Sigmoid colon (tissue), 4 donors: ENCODE results near the gene PRAMEF8.
"Not testable (repeated sequence)": the region's sequence is repeated elsewhere in the genome, so short reads cannot be mapped to it uniquely, and the experiment has no call there.

Experiments used
- CTCF ChIP-seq, 4 experiments: fragments of 450-650 bp in 3 of 4; fragments of 200-600 bp in 1 of 4; IDR thresholded peaks; one replicate each; pipeline ENCODE4 v1.5.1; 2016 to 2019; ENCODE audit warnings: antibody characterized with exemption in 4 of 4, mild to moderate bottlenecking in 3 of 4, moderate library complexity in 2 of 4
- EP300 ChIP-seq, 4 donors: sonication (generic); formaldehyde crosslinking; IDR thresholded peaks; one replicate each; pipeline ENCODE4 v1.6.1; 2017; ENCODE audit warnings: antibody characterized with exemption in 4 of 4
- POLR2A ChIP-seq, 2 donors: fragments of 450-650 bp; IDR thresholded peaks; one replicate each; pipeline ENCODE4 v1.6.1; 2016; ENCODE audit warnings: antibody characterized with exemption in 2 of 2, mild to moderate bottlenecking in 2 of 2, moderate library complexity in 2 of 2
- POLR2AphosphoS5 ChIP-seq, 4 donors: sonication (generic); formaldehyde crosslinking; IDR thresholded peaks; one replicate each; pipeline ENCODE4 v1.6.1; 2017; ENCODE audit warnings: antibody characterized with exemption in 4 of 4

- not testable (repeated sequence) for TF ChIP-seq CTCF, EP300, POLR2A, POLR2AphosphoS5 (IDR thresholded peaks at IDR 0.05)
Measured at GRCh38 chr1:13253898-13254297, 31.0 kb downstream of the PRAMEF8 start, which contains the start of gene PRAMEF5.
